Measurements from ENCODE around the gene LONRF2.

LONRF2 gene

DNA sequence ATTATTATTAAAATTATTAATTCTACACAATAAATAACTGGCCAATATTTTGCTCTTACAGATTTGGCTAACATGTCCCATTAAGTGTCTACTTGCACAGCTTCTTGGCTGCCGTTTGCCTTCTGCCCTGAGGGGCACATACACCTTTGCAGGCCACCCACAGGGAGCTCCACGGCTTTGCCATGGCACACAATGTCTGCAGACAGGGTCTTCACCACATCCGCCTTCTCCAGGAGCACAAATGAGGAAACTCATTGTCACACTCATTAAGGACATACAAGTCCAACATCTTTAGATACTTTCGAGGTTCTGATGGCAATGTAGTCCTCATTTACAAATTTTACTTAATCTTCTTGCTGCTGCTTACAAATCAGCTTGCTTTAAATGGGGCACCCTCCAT lies 45.6 kb downstream of the LONRF2 start:
- Mint-ChIP-seq H3K27ac (no peak overlapping the region), H3K9me3 (no peaks in the 10 kb centered on the region), H3K4me1 (peaks cover 16% of the 10 kb centered on the region), H3K4me3 (no peak overlapping the region), H3K27me3 (ENCODE audit: low read depth) (peaks cover 8% of the 10 kb centered on the region), H3K36me3 (ENCODE audit: low read depth) (no peaks in the 10 kb centered on the region)
- TF ChIP-seq, protein P1, sequence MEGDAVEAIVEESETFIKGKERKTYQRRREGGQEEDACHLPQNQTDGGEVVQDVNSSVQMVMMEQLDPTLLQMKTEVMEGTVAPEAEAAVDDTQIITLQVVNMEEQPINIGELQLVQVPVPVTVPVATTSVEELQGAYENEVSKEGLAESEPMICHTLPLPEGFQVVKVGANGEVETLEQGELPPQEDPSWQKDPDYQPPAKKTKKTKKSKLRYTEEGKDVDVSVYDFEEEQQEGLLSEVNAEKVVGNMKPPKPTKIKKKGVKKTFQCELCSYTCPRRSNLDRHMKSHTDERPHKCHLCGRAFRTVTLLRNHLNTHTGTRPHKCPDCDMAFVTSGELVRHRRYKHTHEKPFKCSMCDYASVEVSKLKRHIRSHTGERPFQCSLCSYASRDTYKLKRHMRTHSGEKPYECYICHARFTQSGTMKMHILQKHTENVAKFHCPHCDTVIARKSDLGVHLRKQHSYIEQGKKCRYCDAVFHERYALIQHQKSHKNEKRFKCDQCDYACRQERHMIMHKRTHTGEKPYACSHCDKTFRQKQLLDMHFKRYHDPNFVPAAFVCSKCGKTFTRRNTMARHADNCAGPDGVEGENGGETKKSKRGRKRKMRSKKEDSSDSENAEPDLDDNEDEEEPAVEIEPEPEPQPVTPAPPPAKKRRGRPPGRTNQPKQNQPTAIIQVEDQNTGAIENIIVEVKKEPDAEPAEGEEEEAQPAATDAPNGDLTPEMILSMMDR (IDR thresholded peaks at IDR 0.05; ENCODE audit: unreplicated experiment in 3 of 3): no peak

DNA sequence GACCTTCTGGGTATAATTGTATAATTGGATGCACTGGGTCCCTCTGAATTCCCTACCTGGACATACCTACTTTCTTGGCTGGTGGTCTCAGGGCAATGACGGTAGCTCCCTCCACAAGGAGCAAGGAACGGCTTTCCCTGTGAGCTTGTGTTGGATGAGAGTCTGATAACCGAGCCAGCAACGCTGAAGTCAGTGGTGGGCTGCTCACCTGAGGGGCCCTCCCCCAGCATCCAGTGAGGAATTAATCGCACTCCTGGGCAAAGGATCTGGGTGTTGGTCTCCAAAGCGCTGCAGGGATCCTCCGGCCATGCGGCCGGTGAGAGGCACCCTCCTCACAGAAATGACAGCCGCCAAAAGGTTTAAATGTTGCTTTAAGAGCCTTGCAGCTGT lies 47.1 kb downstream of the LONRF2 start:
- peaks cover 7% of the 10 kb centered on the region for H3K4me1 Mint-ChIP-seq
- H3K36me3 Mint-ChIP-seq (ENCODE audit: low read depth): no peaks in the 10 kb centered on the region
- peaks cover 7% of the 10 kb centered on the region for H3K27me3 Mint-ChIP-seq (ENCODE audit: low read depth)
- H3K4me3 Mint-ChIP-seq: no peak overlapping the region
- TF ChIP-seq, protein P1 (IDR thresholded peaks at IDR 0.05; ENCODE audit: unreplicated experiment in 3 of 3): no peak
- no peaks in the 10 kb centered on the region for H3K9me3 Mint-ChIP-seq
- no peak overlapping the region for H3K27ac Mint-ChIP-seq

DNA sequence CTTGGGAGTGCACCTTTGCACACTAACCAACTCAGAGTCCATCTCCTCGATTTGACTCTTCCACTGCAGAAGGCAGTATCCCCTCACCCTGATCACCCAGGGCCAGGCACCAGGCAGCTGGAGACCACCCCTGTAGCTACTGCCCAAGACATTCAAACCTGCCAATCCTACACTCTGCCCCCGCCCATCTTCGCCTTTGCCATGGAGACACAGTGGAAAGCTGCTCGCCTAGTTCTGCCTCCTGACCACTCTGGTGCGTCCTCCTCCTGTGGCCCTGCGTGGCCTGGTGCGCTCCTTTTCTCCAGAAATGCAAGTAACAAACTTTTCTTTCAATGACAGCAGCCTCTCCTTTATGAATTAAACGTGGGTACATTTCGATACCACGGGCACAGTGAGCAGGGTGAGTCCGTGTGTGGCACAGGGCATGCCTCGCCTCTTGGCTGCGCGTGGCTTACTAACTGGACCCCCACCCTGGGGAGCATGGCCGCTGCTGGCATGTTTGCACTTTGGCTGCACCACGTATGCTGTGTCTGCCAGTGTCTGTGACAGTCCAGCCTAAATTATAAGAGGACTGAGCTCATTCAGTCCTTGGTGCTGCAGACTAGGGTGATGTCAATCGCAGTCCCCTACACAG lies 47.6 kb downstream of the LONRF2 start:
- TF ChIP-seq, protein P1 (IDR thresholded peaks at IDR 0.05; ENCODE audit: unreplicated experiment in 3 of 3): no peak
- H3K4me3 Mint-ChIP-seq: no peak overlapping the region
- H3K27me3 Mint-ChIP-seq (ENCODE audit: low read depth): peaks cover 4% of the 10 kb centered on the region
- H3K36me3 Mint-ChIP-seq (ENCODE audit: low read depth): no peaks in the 10 kb centered on the region
- no peaks in the 10 kb centered on the region for H3K9me3 Mint-ChIP-seq
- H3K4me1 Mint-ChIP-seq: peaks cover 7% of the 10 kb centered on the region
- H3K27ac Mint-ChIP-seq: peak overlapping the region in 1 of 3 experiments; percentile 92

DNA sequence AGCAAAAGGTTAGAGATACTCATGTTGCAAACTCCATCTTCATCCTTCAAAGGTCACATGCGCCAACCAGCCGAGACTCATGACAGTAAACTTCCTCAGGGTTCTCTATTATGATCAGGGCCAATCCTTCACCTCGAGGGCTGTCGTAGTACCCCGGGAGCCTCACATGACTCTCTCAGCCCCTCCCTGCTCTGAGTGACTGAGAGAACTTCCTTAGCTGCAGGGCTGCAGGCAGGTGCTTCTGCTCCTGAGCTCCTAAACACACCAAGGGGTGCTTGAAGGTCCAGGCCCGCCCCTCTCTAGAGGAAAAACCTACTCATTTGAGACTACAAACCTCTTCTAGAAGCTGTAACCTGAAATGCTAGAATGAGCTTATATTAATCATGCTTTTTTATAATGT lies 48.2 kb downstream of the LONRF2 start:
- TF ChIP-seq, protein P1 (IDR thresholded peaks at IDR 0.05; ENCODE audit: unreplicated experiment in 3 of 3): no peak
- peak overlapping the region in 1 of 3 experiments; percentile 92 for H3K27ac Mint-ChIP-seq
- no peak overlapping the region for H3K4me3 Mint-ChIP-seq
- no peaks in the 10 kb centered on the region for H3K36me3 Mint-ChIP-seq (ENCODE audit: low read depth)
- H3K27me3 Mint-ChIP-seq (ENCODE audit: low read depth): peaks cover 4% of the 10 kb centered on the region
- no peaks in the 10 kb centered on the region for H3K9me3 Mint-ChIP-seq
- peaks cover 7% of the 10 kb centered on the region for H3K4me1 Mint-ChIP-seq

DNA sequence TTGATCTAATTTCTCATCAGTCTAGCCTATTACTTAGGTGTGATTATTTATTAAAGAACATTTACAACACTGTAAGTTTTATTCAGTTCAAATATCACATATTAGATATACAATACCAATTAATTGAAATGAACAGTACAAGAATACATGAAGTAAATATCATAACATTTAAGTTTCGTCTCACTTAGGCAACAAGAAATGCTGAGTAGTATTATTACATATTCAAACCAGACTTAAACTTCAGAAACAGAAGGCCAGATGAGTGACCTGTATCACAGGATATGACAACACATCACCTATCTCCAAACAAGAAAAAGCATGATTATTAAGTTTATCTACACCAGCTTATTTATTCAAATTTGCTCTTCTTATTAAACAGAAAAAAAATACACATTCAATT lies 48.9 kb downstream of the LONRF2 start:
- TF ChIP-seq, protein P1 (IDR thresholded peaks at IDR 0.05; ENCODE audit: unreplicated experiment in 3 of 3): no peak
- Mint-ChIP-seq H3K36me3 (ENCODE audit: low read depth) (no peaks in the 10 kb centered on the region), H3K27me3 (ENCODE audit: low read depth) (peaks cover 4% of the 10 kb centered on the region), H3K9me3 (no peaks in the 10 kb centered on the region), H3K4me3 (no peak overlapping the region), H3K4me1 (peaks cover 7% of the 10 kb centered on the region), H3K27ac (peak overlapping the region in 1 of 3 experiments; percentile 92)

DNA sequence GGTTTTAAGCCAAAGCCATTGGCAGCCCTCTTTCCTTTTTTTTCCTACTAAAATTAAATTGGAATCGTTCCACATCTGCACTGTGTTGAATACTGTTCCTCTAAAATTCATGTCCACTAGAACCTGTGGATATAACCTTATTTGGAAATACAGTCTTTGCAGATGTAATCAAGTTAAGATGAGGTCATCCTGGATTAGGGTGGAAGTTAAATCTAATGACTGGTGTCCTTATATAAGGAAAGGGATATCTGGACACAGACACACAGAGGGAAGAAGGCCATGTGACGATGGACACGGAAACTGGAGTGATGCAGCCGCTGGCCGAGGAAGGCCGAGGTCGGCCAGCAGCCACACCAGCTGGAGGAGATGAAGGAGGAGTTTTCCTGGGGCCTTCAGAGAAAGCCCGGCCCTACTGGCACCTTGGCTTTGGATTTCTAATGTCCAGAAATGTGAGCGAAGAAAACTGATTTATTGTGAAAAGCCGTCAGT lies 49.4 kb downstream of the LONRF2 start:
- Mint-ChIP-seq H3K36me3 (ENCODE audit: low read depth) (no peaks in the 10 kb centered on the region), H3K4me3 (no peak overlapping the region), H3K27me3 (ENCODE audit: low read depth) (peaks cover 4% of the 10 kb centered on the region), H3K9me3 (no peaks in the 10 kb centered on the region), H3K27ac (peak overlapping the region in 2 of 3 experiments; percentile 81 to 92), H3K4me1 (peaks cover 7% of the 10 kb centered on the region)
- TF ChIP-seq, protein P1 (IDR thresholded peaks at IDR 0.05; ENCODE audit: unreplicated experiment in 3 of 3): no peak
